ENCODE data around the gene ENOPH1. TPM values are rescaled to one million over a fixed set of nuclear protein-coding genes. Genes with fewer than 3 reads are reported as not detected.

The ENOPH1 gene
- total RNA-seq, 2 donors from 2014 or later: 15.4 to 15.5 TPM

- DNase-seq (ENCODE audit: low spot score): no peak
- TF ChIP-seq CTCF (IDR thresholded peaks at IDR 0.05): no peak
- no peak overlapping the region for H3K4me3 ChIP-seq
- H3K27me3 ChIP-seq (replicated peaks; ENCODE audit: insufficient read depth): no peaks in the 10 kb centered on the region
- H3K9me3 ChIP-seq: no peaks in the 10 kb centered on the region
- no peak for ATAC-seq (ENCODE audit: insufficient number of reproducible peaks, low FRiP score, low read depth)
- H3K27ac ChIP-seq: no peak overlapping the region
- H3K4me1 ChIP-seq (ENCODE audit: control insufficient read depth in 1 of 2, low read depth in 2 of 2): no peaks in the 10 kb centered on the region
- no peaks in the 10 kb centered on the region for H3K36me3 ChIP-seq
Observed at GRCh38 chr4:82499738-82500434, 69.5 kb downstream of the ENOPH1 start.

GRCh38 chr4:82500435-82501153 is 70.2 kb downstream of the ENOPH1 start:
- Histone ChIP-seq H3K36me3 (no peaks in the 10 kb centered on the region), H3K27me3 (replicated peaks; ENCODE audit: insufficient read depth) (no peaks in the 10 kb centered on the region), H3K4me3 (no peak overlapping the region), H3K9me3 (no peaks in the 10 kb centered on the region), H3K27ac (no peak overlapping the region), H3K4me1 (ENCODE audit: control insufficient read depth in 1 of 2, low read depth in 2 of 2) (no peaks in the 10 kb centered on the region)
- ATAC-seq (ENCODE audit: insufficient number of reproducible peaks, low FRiP score, low read depth) (no peak), DNase-seq (ENCODE audit: low spot score) (no peak)
- no peak for TF ChIP-seq CTCF (IDR thresholded peaks at IDR 0.05)

- Histone ChIP-seq H3K36me3 (no peaks in the 10 kb centered on the region), H3K27me3 (replicated peaks; ENCODE audit: insufficient read depth) (no peaks in the 10 kb centered on the region), H3K4me1 (ENCODE audit: control insufficient read depth in 1 of 2, low read depth in 2 of 2) (no peaks in the 10 kb centered on the region), H3K9me3 (no peaks in the 10 kb centered on the region), H3K4me3 (no peak overlapping the region), H3K27ac (no peak overlapping the region)
- TF ChIP-seq CTCF (IDR thresholded peaks at IDR 0.05): no peak
- DNase-seq (ENCODE audit: low spot score) (no peak), ATAC-seq (ENCODE audit: insufficient number of reproducible peaks, low FRiP score, low read depth) (no peak)
Observed at GRCh38 chr4:82501154-82501442, 70.7 kb downstream of the ENOPH1 start.

- ATAC-seq (ENCODE audit: insufficient number of reproducible peaks, low FRiP score, low read depth): no peak
- Histone ChIP-seq H3K9me3 (no peaks in the 10 kb centered on the region), H3K27me3 (replicated peaks; ENCODE audit: insufficient read depth) (no peaks in the 10 kb centered on the region), H3K27ac (no peak overlapping the region), H3K4me1 (ENCODE audit: control insufficient read depth in 1 of 2, low read depth in 2 of 2) (no peaks in the 10 kb centered on the region), H3K4me3 (no peak overlapping the region), H3K36me3 (no peaks in the 10 kb centered on the region)
- TF ChIP-seq CTCF (IDR thresholded peaks at IDR 0.05): no peak
- no peak for DNase-seq (ENCODE audit: low spot score)
Observed at GRCh38 chr4:82508011-82508410, 77.6 kb downstream of the ENOPH1 start.

- no peaks in the 10 kb centered on the region for H3K27me3 ChIP-seq (replicated peaks; ENCODE audit: insufficient read depth)
- no peak overlapping the region for H3K4me3 ChIP-seq
- no peak overlapping the region for H3K27ac ChIP-seq
- no peaks in the 10 kb centered on the region for H3K9me3 ChIP-seq
- DNase-seq (ENCODE audit: low spot score): no peak
- H3K4me1 ChIP-seq (ENCODE audit: control insufficient read depth in 1 of 2, low read depth in 2 of 2): no peaks in the 10 kb centered on the region
- ATAC-seq (ENCODE audit: insufficient number of reproducible peaks, low FRiP score, low read depth): no peak
- no peaks in the 10 kb centered on the region for H3K36me3 ChIP-seq
- TF ChIP-seq CTCF (IDR thresholded peaks at IDR 0.05): no peak
Observed at GRCh38 chr4:82508806-82509428, 78.5 kb downstream of the ENOPH1 start.
